Daoy (cell line): ENCODE measurements around the gene SPOUT1. TPM values are rescaled to one million over a fixed set of nuclear protein-coding genes. Genes with fewer than 3 reads are reported as not detected.
"Not testable (repeated sequence)": the region's sequence is repeated elsewhere in the genome, so short reads cannot be mapped to it uniquely, and the experiment has no call there.

ENCODE experiments used
- DNase-seq: peaks from one replicate; pipeline ENCODE4 v3.0.0-alpha.2; 2015; ENCODE audit warnings: low read depth
- total RNA-seq: library from RNA; depleted of rRNA; stranded (reverse); fragments of >200 nt; shearing (Covaris generic); gene quantifications from 2 replicates; pipeline ENCODE4 v1.2.3, GENCODE V29; 2014; rRNA removed

SPOUT1 gene, protein sequence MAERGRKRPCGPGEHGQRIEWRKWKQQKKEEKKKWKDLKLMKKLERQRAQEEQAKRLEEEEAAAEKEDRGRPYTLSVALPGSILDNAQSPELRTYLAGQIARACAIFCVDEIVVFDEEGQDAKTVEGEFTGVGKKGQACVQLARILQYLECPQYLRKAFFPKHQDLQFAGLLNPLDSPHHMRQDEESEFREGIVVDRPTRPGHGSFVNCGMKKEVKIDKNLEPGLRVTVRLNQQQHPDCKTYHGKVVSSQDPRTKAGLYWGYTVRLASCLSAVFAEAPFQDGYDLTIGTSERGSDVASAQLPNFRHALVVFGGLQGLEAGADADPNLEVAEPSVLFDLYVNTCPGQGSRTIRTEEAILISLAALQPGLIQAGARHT
- total RNA-seq = 29.9 and 45.8 TPM in 2 replicates

- DNase-seq = peak; percentile 98
Measured at GRCh38 chr9:128829477-128830251, at the start of gene SPOUT1. Gene SPOUT1, minus strand, starts transcription at chr9:128829794. Its CDS starts 14 bp downstream, at chr9:128829780.

- no peak for DNase-seq
Measured at GRCh38 chr9:128877852-128878251, 48.3 kb upstream of the SPOUT1 start.

- not testable (repeated sequence) for DNase-seq
Measured at GRCh38 chr9:128870941-128871265, 41.3 kb upstream of the SPOUT1 start.

GRCh38 chr9:128870128-128870940, 40.7 kb upstream of the SPOUT1 start:
- DNase-seq = no peak

DNA sequence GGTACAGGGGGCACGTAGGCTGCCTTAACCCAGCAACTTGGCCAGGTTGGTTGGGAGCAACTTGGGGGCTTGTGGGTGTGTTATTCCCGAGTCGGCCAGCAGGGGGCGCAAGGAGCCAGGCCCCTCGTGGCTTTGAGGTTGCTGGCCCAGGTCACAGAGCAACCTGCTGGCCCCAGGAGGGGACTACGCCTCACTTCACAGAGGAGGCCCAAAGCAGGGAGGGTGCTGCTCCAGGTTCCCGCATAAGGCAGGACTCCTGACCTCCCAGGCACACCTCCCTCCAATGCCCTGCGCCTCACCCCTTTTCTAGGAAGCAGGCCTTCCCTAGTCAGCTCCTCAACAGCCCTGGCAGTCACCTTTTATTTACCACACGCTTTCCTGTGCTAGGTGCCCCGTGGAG, 34.1 kb upstream of the SPOUT1 start:
- peak; percentile 77 for DNase-seq

GRCh38 chr9:128862401-128862851, 32.8 kb upstream of the SPOUT1 start:
- no peak for DNase-seq

DNA sequence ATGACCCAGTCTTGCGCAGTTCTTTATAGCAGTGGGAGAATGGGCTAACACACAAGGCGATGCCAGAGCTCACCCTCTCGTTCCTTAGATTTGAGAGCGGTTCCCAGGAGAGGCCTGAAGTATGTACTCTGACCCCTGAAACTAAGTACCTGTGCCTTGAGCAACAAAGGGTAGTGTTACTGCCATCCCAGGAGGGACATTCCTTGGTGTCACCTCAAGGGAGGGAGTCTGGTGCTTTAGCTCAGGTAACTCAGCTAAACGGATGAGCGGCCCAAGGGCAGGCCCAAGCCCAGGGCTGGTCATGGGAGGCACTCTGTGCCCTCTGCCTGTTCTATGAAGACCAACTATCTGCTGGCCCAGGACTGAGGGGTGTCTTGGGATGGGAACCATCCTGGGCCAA, 31.9 kb upstream of the SPOUT1 start:
- DNase-seq = no peak

- no peak for DNase-seq
Measured at GRCh38 chr9:128860937-128861336, 31.3 kb upstream of the SPOUT1 start.

- DNase-seq = not testable (repeated sequence)
Measured at GRCh38 chr9:128858476-128858875, 28.9 kb upstream of the SPOUT1 start.

- DNase-seq = not testable (repeated sequence)
Measured at GRCh38 chr9:128854454-128854853, 24.9 kb upstream of the SPOUT1 start.

DNA sequence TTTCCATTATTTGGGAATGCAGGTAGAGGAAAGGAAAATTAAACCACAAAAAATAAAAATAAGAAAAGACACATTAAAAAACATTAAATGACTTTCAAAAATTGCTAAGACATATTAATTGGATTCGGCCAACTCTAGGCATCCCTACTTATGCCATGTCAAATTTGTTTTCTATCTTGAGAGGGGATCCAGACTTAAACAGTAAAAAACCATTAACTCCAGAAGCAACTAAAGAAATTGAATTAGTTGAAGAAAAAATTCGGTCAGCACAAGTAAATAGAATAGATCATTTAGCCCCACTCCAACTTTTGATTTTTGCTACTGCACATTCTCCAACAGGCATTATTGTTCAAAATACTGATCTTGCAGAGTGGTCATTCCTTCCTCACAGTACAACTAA, 23.1 kb upstream of the SPOUT1 start:
- DNase-seq = not testable (repeated sequence)

GRCh38 chr9:128851779-128852600, 22.4 kb upstream of the SPOUT1 start:
- DNase-seq = not testable (repeated sequence)

- DNase-seq = not testable (repeated sequence)
Measured at GRCh38 chr9:128851024-128851423, 21.4 kb upstream of the SPOUT1 start.

DNA sequence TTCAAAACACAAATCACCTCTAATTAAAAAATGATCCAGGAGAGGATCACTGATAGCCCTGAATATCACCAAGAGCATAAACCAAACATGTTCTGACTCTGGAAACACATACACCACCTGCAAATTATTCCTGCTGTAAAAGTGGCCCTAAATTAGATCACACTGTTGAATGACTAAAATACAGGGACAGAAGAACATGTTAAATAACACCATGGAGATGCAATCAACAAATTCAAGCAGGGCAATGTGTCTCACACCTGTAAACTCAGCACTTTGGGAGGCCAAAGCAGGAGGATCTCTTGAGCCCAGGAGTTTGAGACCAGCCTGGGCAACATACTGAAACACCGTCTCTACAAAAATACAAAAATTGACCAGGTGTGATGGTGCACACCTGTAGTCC, 18.2 kb upstream of the SPOUT1 start:
- no peak for DNase-seq

- DNase-seq = no peak
Measured at GRCh38 chr9:128846680-128847030, 17.1 kb upstream of the SPOUT1 start.

GRCh38 chr9:128845186-128845931, 15.8 kb upstream of the SPOUT1 start:
- no peak for DNase-seq

GRCh38 chr9:128843171-128843570, 13.6 kb upstream of the SPOUT1 start:
- not testable (repeated sequence) for DNase-seq

GRCh38 chr9:128841694-128842492, 12.3 kb upstream of the SPOUT1 start:
- DNase-seq = no peak

DNA sequence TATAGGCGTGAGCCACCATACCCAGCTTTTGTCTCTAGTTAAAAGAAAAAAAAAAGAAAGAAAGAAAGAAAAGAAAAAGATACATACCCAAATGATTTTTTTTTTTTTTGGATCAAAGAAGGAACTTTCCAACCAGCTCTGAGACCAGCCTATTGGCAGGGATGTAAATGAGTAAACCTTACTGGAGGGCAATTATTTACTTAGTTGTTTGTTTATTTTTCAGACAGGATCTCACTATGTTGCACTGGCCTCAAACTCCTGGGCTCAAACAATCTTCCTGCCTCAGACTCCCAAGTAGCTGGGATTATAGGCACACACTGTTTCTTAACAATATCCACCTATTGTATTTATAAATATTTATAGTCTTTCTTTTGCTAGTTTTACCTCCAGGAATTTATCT, 10.9 kb upstream of the SPOUT1 start:
- DNase-seq = no peak

GRCh38 chr9:128838338-128838737, 8.7 kb upstream of the SPOUT1 start:
- DNase-seq = no peak
